ENCODE measurements around the gene USP15. TPM values are rescaled to one million over a fixed set of nuclear protein-coding genes. Genes with fewer than 3 reads are reported as not detected.
A peak's percentile ranks its signal among the peaks of the same experiment; 100 is the strongest.

The USP15 gene
- total and polyA plus RNA-seq, 2 of the 4 experiments (the other 2 are of a cell fraction) = 28.5 to 49.6 TPM

DNA sequence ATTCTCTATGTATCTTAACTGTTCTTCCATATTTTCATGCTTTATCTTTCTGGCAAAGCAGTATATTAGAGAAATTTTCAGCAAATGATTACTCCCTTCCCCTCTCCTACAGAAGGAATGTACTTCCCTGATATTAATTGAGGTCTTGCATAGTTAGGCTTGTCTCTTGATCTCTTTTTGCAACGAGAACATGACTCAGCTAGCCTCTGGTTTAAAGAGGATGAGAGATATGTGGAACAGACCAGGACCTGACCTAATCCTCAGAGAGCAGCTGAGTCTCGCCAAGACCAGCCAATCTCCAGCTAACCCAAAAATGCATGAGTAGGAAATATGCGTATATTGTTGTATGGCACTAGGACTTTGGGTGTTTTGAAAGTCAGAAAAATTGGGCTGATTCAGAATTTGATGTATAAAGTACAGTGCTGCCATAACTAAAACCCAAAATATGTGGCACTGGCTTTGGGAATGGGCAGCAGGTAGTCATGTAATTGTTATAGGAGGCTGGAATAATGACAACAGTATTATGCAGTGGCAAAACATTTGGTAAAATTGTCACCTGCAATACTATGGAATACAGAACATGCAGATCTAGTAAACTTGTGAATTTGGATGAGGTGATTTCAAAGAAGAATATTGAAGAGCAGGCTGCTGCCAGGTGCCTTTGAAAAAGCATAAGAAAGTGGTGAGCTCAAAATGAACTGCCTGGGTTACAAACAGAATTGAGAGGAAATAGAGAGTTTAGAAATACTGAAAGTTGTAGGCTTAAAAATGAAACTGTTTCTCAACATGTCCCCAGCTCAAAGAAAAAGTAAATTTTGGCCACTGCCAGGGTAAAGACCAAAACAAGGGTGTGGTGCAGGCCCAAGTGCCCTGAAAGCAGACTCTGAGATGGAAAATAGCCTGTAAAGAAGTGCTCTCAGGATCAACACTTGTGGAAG is 9.3 kb upstream of the USP15 start:
- no peaks in the 10 kb centered on the region for H3K36me3 ChIP-seq (ENCODE audit: control insufficient read depth, insufficient read depth, low read length)
- H3K14ac ChIP-seq (replicated peaks; ENCODE audit: low read depth, low read length) = no peak overlapping the region
- DNase-seq (peak; percentile 58), ATAC-seq (ENCODE audit: low read depth) (peak; percentile 77)
- H2BK5ac ChIP-seq (ENCODE audit: low read depth, low read length, poor library complexity, severe bottlenecking) = no peak overlapping the region
- H3K4ac ChIP-seq (ENCODE audit: low read depth, low read length) = no peak overlapping the region
- H2BK120ac ChIP-seq (ENCODE audit: low read depth, low read length) = no peak overlapping the region
- no peak overlapping the region for H4K5ac ChIP-seq (ENCODE audit: low read depth, low read length)
- no CpG with 5 or more reads among the region's 3 CpGs for WGBS, 2 experiments (ENCODE audit: extremely low coverage in 2 of 2, insufficient read length in 1 of 2)
- no TSS peak for BruUV-seq (replicated peaks)
- H3K4me3 ChIP-seq (ENCODE audit: insufficient read depth, low read depth, low read length) = no peak overlapping the region
- CTCF ChIA-PET = interaction anchor here (0.9 kb wide), 1 partner anchor 41 kb away, joined by 3 read pairs; no protein-coding TSS in a partner anchor
- no peak overlapping the region for H2BK20ac ChIP-seq (ENCODE audit: low read depth, low read length)
- no peak overlapping the region for H3K9ac ChIP-seq (ENCODE audit: low read depth, low read length)
- no peaks in the 10 kb centered on the region for H3K27me3 ChIP-seq (ENCODE audit: control insufficient read depth, insufficient read depth, low read length)
- peak; percentile 52; the same call in 1 of the 2 replicates for TF ChIP-seq NFE2L2 (IDR thresholded peaks at IDR 0.05; ENCODE audit: low read depth, low read length)
- no peak for TF ChIP-seq RAD21 (IDR thresholded peaks at IDR 0.05; ENCODE audit: low read length)
- H3K56ac ChIP-seq (ENCODE audit: extremely low read depth, insufficient read depth, low read length) = no peak overlapping the region
- H3K18ac ChIP-seq (ENCODE audit: low read depth, low read length) = no peak overlapping the region
- H4K8ac ChIP-seq (ENCODE audit: low read depth in 2 of 2, low read length in 2 of 2) = no peak overlapping the region
- no peaks in the 10 kb centered on the region for H3K79me1 ChIP-seq (ENCODE audit: low read depth in 1 of 2, low read length in 2 of 2)
- H4K91ac ChIP-seq (ENCODE audit: insufficient read depth, low read depth, low read length) = no peak overlapping the region
- H2BK15ac ChIP-seq (ENCODE audit: low read depth, low read length) = no peak overlapping the region
- H3K27ac ChIP-seq (ENCODE audit: insufficient read depth, low read length) = no peak overlapping the region
- in situ Hi-C loops (cut with MboI; ENCODE audit: low sequenced_read_pairs) (no loop called here), intact Hi-C loops (cut with micrococcal nuclease) (no loop called here), dilution Hi-C loops (cut with HindIII; ENCODE audit: low sequenced_read_pairs, unreplicated experiment) (no loop called here)
- no peaks in the 10 kb centered on the region for H3K9me1 ChIP-seq (ENCODE audit: insufficient read depth, low read length)
- H3K9me3 ChIP-seq (ENCODE audit: control insufficient read depth, insufficient read depth, low read length) = no peaks in the 10 kb centered on the region
- no peak overlapping the region for H3K4me2 ChIP-seq (ENCODE audit: low read depth, low read length)
- POLR2A ChIA-PET (ENCODE audit: unreplicated experiment) = no interaction called here
- H2AK5ac ChIP-seq (ENCODE audit: low read depth, low read length) = no peak overlapping the region
- no peak overlapping the region for H2AK9ac ChIP-seq (replicated peaks; ENCODE audit: low read depth, low read length, poor library complexity)
- no peak overlapping the region for H2AFZ ChIP-seq (replicated peaks; ENCODE audit: low read length, poor library complexity)
- no peaks in the 10 kb centered on the region for H4K20me1 ChIP-seq (ENCODE audit: insufficient read depth, low read length)
- peaks cover 3% of the 10 kb centered on the region; the same call in 1 of the 2 replicates for H3K4me1 ChIP-seq (ENCODE audit: control insufficient read depth, insufficient read depth, low read length)
- no peak overlapping the region for H3K23ac ChIP-seq (ENCODE audit: low read depth, low read length)

Measured in IMR-90 (cell line).